PC-3 (cell line): ENCODE results near the gene ARL13B. TPM values are rescaled to one million over a fixed set of nuclear protein-coding genes. Genes with fewer than 3 reads are reported as not detected.

Source experiments
- ATAC-seq: fragments of 200-7000 bp; cut with Tn5 transposase; 2 replicates; pipeline ENCODE4 v1.9.1; 2020; ENCODE audit warnings: mild to moderate bottlenecking, moderate library complexity
- BruUV-seq: library from RNA; stranded (reverse); fragments of 400-500 nt; replicated peaks from 2 replicates; lab custom pipeline; 2021; lab: Mats Ljungman, UMichigan
- CTCF ChIA-PET: fragments of 300-600 bp; sonication (Branson Sonifier 250); formaldehyde crosslinking; loops from one replicate; lab custom pipeline; 2022; ENCODE audit warnings: antibody characterized with exemption; lab: Charles Lee
- POLR2A ChIA-PET: fragments of 300-600 bp; sonication (Branson Sonifier 250); formaldehyde crosslinking; loops from one replicate; lab custom pipeline; 2022; ENCODE audit warnings: antibody characterized with exemption; ENCODE audit not compliant: unreplicated experiment; lab: Charles Lee
- DNase-seq: peaks from one replicate; pipeline ENCODE4 v3.0.0-alpha.2; 2015
- H2AFZ ChIP-seq: fragments of 300-600 bp; sonication (generic); 2 replicates; pipeline ENCODE4 v1.6.0; 2016; ENCODE audit warnings: antibody characterized with exemption, low read length
- H3F3A ChIP-seq: fragments of 300-600 bp; sonication (generic); one replicate; pipeline ENCODE4 v1.6.0; 2017; ENCODE audit warnings: antibody characterized with exemption, low read length, control low read depth, mild to moderate bottlenecking; ENCODE audit not compliant: unreplicated experiment
- H3K27ac ChIP-seq: fragments of 300-600 bp; sonication (generic); 2 replicates; pipeline ENCODE4 v1.5.1; 2016; ENCODE audit warnings: mild to moderate bottlenecking, low read length
- H3K27me3 ChIP-seq: fragments of 300-600 bp; sonication (generic); 2 replicates; pipeline ENCODE4 v1.6.1; 2016; ENCODE audit warnings: low read length, mixed read lengths
- H3K36me3 ChIP-seq: fragments of 300-600 bp; sonication (generic); 2 replicates; pipeline ENCODE4 v1.6.1; 2016; ENCODE audit warnings: low read depth, mixed run types, low read length, mixed read lengths
- H3K4me1 ChIP-seq: fragments of 300-600 bp; sonication (generic); 2 replicates; pipeline ENCODE4 v1.5.1; 2016; ENCODE audit warnings: low read length; ENCODE audit not compliant: insufficient read depth
- H3K4me2 ChIP-seq: fragments of 300-600 bp; sonication (generic); 2 replicates; pipeline ENCODE4 v1.6.0; 2016; ENCODE audit warnings: low read length
- H3K4me3 ChIP-seq: fragments of 300-600 bp; sonication (generic); 2 replicates; pipeline ENCODE4 v1.5.1; 2016; ENCODE audit warnings: mild to moderate bottlenecking, low read length, mixed read lengths
- H3K79me2 ChIP-seq: fragments of 300-600 bp; sonication (generic); 2 replicates; pipeline ENCODE4 v1.6.1; 2017; ENCODE audit warnings: low read length, mixed read lengths
- H3K9ac ChIP-seq: fragments of 300-600 bp; sonication (generic); 2 replicates; pipeline ENCODE4 v1.6.0; 2016; ENCODE audit warnings: mild to moderate bottlenecking, low read length
- H3K9me2 ChIP-seq: fragments of 300-600 bp; sonication (generic); replicated peaks from 2 replicates; pipeline ENCODE4 v1.6.1; 2016; ENCODE audit warnings: mixed run types, low read length, mixed read lengths
- H3K9me3 ChIP-seq: fragments of 300-600 bp; sonication (generic); 2 replicates; pipeline ENCODE4 v1.6.1; 2016; ENCODE audit warnings: low read length, mixed read lengths
- H4K20me1 ChIP-seq: fragments of 300-600 bp; sonication (generic); 2 replicates; pipeline ENCODE4 v1.6.1; 2016; ENCODE audit warnings: low read length, mixed read lengths
- EZH2 ChIP-seq: fragments of 300-600 bp; sonication (generic); IDR thresholded peaks from one replicate; pipeline ENCODE4 v1.6.1; 2017; ENCODE audit warnings: antibody characterized with exemption, mild to moderate bottlenecking, low read length; ENCODE audit not compliant: unreplicated experiment
- EZH2phosphoT487 ChIP-seq: fragments of 300-600 bp; sonication (generic); IDR thresholded peaks from 2 replicates; pipeline ENCODE4 v1.6.1; 2018; ENCODE audit warnings: mild to moderate bottlenecking, antibody characterized with exemption, low read length, borderline replicate concordance
- intact Hi-C: fragments of 100-400 bp; cut with micrococcal nuclease; formaldehyde crosslinking; loops from 2 replicates; pipeline ENCODE4 v1.9.0; 2023
- total RNA-seq: library from RNA; depleted of rRNA; stranded (reverse); fragments of >200 nt; gene quantifications from 2 replicates; pipeline ENCODE4 v1.2.3, GENCODE V29; 2014
- TF ChIP-seq, protein P1 (sequence below): fragments of 300-600 bp; sonication (generic); conservative IDR thresholded peaks from 2 replicates; pipeline ENCODE4 v1.5.1; 2017; ENCODE audit warnings: antibody characterized with exemption, low read depth, mild to moderate bottlenecking, low read length

Gene ARL13B
- total RNA-seq, 1 experiment from 2014 or later = 10.7 TPM

DNA sequence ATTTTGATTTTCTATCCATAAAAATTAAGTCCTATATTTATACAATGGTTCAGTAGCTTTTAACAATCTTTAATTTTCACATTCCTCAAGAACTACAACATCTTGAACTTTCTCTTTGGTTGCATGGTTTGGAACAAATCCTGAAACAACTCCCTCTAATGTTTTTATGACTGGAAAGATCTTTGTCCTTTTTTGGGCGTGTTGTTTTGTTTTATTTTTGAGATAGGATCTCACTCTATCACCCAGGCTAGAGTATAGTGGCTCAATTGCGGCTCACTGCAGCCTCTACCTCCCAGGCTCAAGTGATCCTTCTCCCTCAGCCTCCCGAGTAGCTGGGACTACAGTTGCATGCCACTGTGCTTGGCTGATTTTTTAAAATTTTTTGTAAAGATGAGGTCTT is 44.4 kb downstream of the ARL13B start:
- ATAC-seq (peak; percentile 45), DNase-seq (peak; percentile 9)

DNA sequence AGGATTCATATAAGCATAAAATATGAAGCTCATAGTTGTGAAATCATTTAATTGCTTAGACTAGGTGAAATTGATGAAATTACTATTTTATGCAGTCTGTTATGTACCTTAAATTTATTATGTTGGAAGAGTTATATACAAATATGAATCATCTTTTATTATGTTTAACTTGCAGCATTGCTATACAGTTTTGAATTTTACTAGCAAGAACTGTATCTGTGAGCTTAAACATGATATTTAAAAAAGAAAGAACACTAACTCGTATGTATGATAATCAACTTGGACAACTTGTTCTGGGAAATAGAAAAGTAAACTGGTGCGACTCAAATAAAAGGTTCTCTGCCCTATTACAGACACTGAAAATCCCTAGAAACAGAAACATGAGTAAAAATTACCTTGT is 46.7 kb downstream of the ARL13B start:
- Histone ChIP-seq H3K36me3 (no peaks in the 10 kb centered on the region), H3K27ac (peak overlapping the region; percentile 27), H3F3A (no peaks in the 10 kb centered on the region), H3K9me2 (no peaks in the 10 kb centered on the region), H3K27me3 (no peaks in the 10 kb centered on the region), H3K79me2 (no peaks in the 10 kb centered on the region), H3K4me1 (peaks cover 34% of the 10 kb centered on the region), H3K4me3 (no peak overlapping the region), H2AFZ (no peak overlapping the region), H3K9me3 (no peaks in the 10 kb centered on the region), H3K4me2 (peak overlapping the region; percentile 57), H3K9ac (0 out of 2 replicates have a peak overlapping the region, but pooled peaks have one; percentile 0), H4K20me1 (peaks cover 9% of the 10 kb centered on the region; the same call in 1 of the 2 replicates)
- POLR2A ChIA-PET = interaction anchor here (0.7 kb wide), 1 partner anchor 35 kb away, joined by 7 read pairs; no protein-coding TSS in a partner anchor
- no TSS peak for BruUV-seq
- TF ChIP-seq, protein P1, sequence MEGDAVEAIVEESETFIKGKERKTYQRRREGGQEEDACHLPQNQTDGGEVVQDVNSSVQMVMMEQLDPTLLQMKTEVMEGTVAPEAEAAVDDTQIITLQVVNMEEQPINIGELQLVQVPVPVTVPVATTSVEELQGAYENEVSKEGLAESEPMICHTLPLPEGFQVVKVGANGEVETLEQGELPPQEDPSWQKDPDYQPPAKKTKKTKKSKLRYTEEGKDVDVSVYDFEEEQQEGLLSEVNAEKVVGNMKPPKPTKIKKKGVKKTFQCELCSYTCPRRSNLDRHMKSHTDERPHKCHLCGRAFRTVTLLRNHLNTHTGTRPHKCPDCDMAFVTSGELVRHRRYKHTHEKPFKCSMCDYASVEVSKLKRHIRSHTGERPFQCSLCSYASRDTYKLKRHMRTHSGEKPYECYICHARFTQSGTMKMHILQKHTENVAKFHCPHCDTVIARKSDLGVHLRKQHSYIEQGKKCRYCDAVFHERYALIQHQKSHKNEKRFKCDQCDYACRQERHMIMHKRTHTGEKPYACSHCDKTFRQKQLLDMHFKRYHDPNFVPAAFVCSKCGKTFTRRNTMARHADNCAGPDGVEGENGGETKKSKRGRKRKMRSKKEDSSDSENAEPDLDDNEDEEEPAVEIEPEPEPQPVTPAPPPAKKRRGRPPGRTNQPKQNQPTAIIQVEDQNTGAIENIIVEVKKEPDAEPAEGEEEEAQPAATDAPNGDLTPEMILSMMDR = no peak
- no peak for TF ChIP-seq EZH2
- TF ChIP-seq EZH2phosphoT487 = no peak
- intact Hi-C loops = no loop called here
- ATAC-seq (peak; percentile 67), DNase-seq (peak; percentile 41)
- CTCF ChIA-PET = interaction anchor here (0.6 kb wide), 2 partner anchors 42 to 404 kb away, joined by 3 to 7 read pairs; no protein-coding TSS in a partner anchor

More for the DNA sequence above, 44.4 kb downstream of the ARL13B start:
- Histone ChIP-seq H3K27ac (no peak overlapping the region), H3K27me3 (no peaks in the 10 kb centered on the region), H3F3A (no peaks in the 10 kb centered on the region), H3K4me3 (no peak overlapping the region), H3K36me3 (no peaks in the 10 kb centered on the region), H3K9ac (no peak overlapping the region), H3K4me2 (no peak overlapping the region), H3K4me1 (peaks cover 34% of the 10 kb centered on the region), H4K20me1 (peaks cover 9% of the 10 kb centered on the region; the same call in 1 of the 2 replicates), H3K9me3 (no peaks in the 10 kb centered on the region), H3K9me2 (no peaks in the 10 kb centered on the region), H3K79me2 (no peaks in the 10 kb centered on the region), H2AFZ (no peak overlapping the region)
- intact Hi-C loops = loop anchor here (1.0 kb wide), 1 partner anchor 20 kb away; no protein-coding TSS in a partner anchor
- TF ChIP-seq, protein P1 = no peak
- no peak for TF ChIP-seq EZH2phosphoT487
- TF ChIP-seq EZH2 = no peak
- BruUV-seq = no TSS peak
- ChIA-PET POLR2A (interaction anchor here (0.7 kb wide), 1 partner anchor 40 kb away, joined by 4 read pairs; no protein-coding TSS in a partner anchor), CTCF (no interaction called here)
